ENCODE data around the gene SLC27A2.
"Not testable (repeated sequence)": the region's sequence is repeated elsewhere in the genome, so short reads cannot be mapped to it uniquely, and the experiment has no call there.

Gene SLC27A2

GRCh38 chr15:50183112-50183794, 1.3 kb downstream of the SLC27A2 start:
- DNase-seq (ENCODE audit: insufficient read length) (peak; percentile 20), FAIRE-seq (no peak)
- TF ChIP-seq POLR2AphosphoS5 (IDR thresholded peaks at IDR 0.05; ENCODE audit: low read depth, low read length) (no peak), TAF1 (IDR thresholded peaks at IDR 0.05; ENCODE audit: borderline replicate concordance, low read depth, low read length) (no peak), POLR2A (IDR thresholded peaks at IDR 0.05; ENCODE audit: low read depth, low read length) (no peak)

GRCh38 chr15:50184863-50185504, 3.0 kb downstream of the SLC27A2 start:
- FAIRE-seq, result no peak
- no peak for TF ChIP-seq POLR2AphosphoS5 (IDR thresholded peaks at IDR 0.05; ENCODE audit: low read depth, low read length)
- no peak for TF ChIP-seq POLR2A (IDR thresholded peaks at IDR 0.05; ENCODE audit: low read depth, low read length)
- TF ChIP-seq TAF1 (IDR thresholded peaks at IDR 0.05; ENCODE audit: borderline replicate concordance, low read depth, low read length), result no peak

GRCh38 chr15:50186090-50186489, 4.1 kb downstream of the SLC27A2 start:
- no peak for DNase-seq (ENCODE audit: insufficient read length)
- FAIRE-seq, result no peak
- TF ChIP-seq POLR2AphosphoS5 (IDR thresholded peaks at IDR 0.05; ENCODE audit: low read depth, low read length) (no peak), TAF1 (IDR thresholded peaks at IDR 0.05; ENCODE audit: borderline replicate concordance, low read depth, low read length) (no peak), POLR2A (IDR thresholded peaks at IDR 0.05; ENCODE audit: low read depth, low read length) (no peak)

More at GRCh38 chr15:50184863-50185504, 3.0 kb downstream of the SLC27A2 start:
- DNase-seq (ENCODE audit: insufficient read length), result no peak

- no peak for DNase-seq (ENCODE audit: insufficient read length)
- TF ChIP-seq POLR2AphosphoS5 (IDR thresholded peaks at IDR 0.05; ENCODE audit: low read depth, low read length) (no peak), POLR2A (IDR thresholded peaks at IDR 0.05; ENCODE audit: low read depth, low read length) (no peak), TAF1 (IDR thresholded peaks at IDR 0.05; ENCODE audit: borderline replicate concordance, low read depth, low read length) (no peak)
- FAIRE-seq, result no peak
Measured at GRCh38 chr15:50186752-50187151, 4.8 kb downstream of the SLC27A2 start.

DNA sequence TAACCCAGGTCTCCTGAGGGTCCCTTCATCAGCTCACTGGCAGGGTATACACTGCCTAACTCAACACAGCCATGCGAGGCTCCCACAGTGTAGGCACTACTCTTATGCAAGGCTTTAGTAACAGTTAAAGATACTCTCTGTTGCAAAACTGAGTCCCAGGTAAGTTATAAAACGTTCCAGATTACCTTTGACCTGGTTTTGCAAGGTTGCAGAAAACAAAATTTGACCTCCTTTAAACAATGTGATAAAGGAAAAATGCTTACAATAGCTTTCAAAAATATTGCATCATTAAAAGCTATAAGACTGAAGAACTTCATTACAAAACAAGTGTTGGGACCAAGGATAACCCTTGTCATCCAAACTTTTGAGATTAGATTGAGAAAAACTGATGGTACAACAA, 5.5 kb downstream of the SLC27A2 start:
- TF ChIP-seq POLR2A (IDR thresholded peaks at IDR 0.05; ENCODE audit: low read depth, low read length), result no peak
- no peak for TF ChIP-seq TAF1 (IDR thresholded peaks at IDR 0.05; ENCODE audit: borderline replicate concordance, low read depth, low read length)
- no peak for TF ChIP-seq POLR2AphosphoS5 (IDR thresholded peaks at IDR 0.05; ENCODE audit: low read depth, low read length)
- DNase-seq (ENCODE audit: insufficient read length), result no peak
- no peak for FAIRE-seq

DNA sequence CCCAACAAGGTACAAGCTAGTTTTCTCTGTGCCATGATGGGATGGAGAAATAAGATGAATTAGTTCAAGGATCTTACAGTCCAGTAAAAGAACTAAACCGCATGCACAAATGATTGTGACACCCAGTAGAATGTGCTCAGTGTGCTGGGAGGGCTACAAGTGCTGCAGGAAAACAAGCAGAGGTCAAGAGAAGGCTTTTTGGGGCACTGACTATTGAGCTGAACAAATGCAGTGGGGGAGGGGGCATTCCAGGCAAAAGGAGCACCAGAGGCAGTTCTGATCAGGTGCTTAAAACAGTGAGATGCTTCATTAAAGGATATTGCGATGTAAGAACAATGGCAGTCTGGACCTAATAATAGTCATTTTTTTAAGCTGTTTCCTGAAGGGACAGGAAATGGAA, 6.0 kb downstream of the SLC27A2 start:
- TF ChIP-seq POLR2A (IDR thresholded peaks at IDR 0.05; ENCODE audit: low read depth, low read length) (no peak), TAF1 (IDR thresholded peaks at IDR 0.05; ENCODE audit: borderline replicate concordance, low read depth, low read length) (no peak), POLR2AphosphoS5 (IDR thresholded peaks at IDR 0.05; ENCODE audit: low read depth, low read length) (no peak)
- DNase-seq (ENCODE audit: insufficient read length) (no peak), FAIRE-seq (no peak)

DNA sequence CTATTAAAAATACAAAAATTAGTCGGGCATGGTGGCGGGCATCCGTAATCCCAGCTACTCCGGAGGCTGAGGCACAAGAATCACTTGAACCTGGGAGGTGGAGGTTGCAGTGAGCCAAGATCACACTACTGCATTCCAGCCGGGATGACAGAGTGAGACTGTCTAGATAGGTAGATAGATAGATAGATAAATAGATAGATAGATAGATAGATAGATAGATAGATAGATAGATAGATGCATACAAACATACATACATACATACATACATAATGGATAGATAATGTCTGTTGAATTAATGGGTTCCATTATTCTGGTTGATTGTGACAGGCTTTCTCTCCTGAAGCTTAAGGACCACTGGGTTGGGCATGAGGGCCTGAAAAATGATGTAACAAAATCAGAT, 6.8 kb downstream of the SLC27A2 start:
- not testable (repeated sequence) for DNase-seq (ENCODE audit: insufficient read length); FAIRE-seq

GRCh38 chr15:50189633-50190032, 7.6 kb downstream of the SLC27A2 start:
- DNase-seq (ENCODE audit: insufficient read length), result no peak
- TF ChIP-seq POLR2AphosphoS5 (IDR thresholded peaks at IDR 0.05; ENCODE audit: low read depth, low read length) (no peak), POLR2A (IDR thresholded peaks at IDR 0.05; ENCODE audit: low read depth, low read length) (no peak), TAF1 (IDR thresholded peaks at IDR 0.05; ENCODE audit: borderline replicate concordance, low read depth, low read length) (no peak)

GRCh38 chr15:50190166-50190570, 8.2 kb downstream of the SLC27A2 start:
- no peak for DNase-seq (ENCODE audit: insufficient read length)
- TF ChIP-seq POLR2AphosphoS5 (IDR thresholded peaks at IDR 0.05; ENCODE audit: low read depth, low read length) (no peak), TAF1 (IDR thresholded peaks at IDR 0.05; ENCODE audit: borderline replicate concordance, low read depth, low read length) (no peak), POLR2A (IDR thresholded peaks at IDR 0.05; ENCODE audit: low read depth, low read length) (no peak)
- no peak for FAIRE-seq

More at GRCh38 chr15:50189633-50190032, 7.6 kb downstream of the SLC27A2 start:
- no peak for FAIRE-seq

DNA sequence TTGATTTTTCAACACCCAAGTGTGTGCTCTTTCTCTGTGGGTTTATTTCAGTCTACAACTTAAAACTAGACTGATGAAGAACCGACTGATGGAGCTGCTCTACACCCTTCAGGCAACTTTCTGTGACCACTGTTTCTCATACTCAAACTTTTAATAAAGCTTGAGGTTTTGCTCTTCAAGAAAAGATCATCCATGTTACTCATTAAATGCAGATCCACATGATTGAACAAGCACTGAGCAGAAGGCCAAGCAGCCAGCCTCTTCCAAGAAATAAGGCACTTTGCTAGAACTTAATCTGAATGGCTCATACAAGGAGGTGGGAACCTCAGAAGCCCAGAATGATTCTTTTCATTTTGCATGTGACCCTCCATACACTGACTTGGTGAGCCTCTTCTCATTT, 8.7 kb downstream of the SLC27A2 start:
- FAIRE-seq, result no peak
- TF ChIP-seq TAF1 (IDR thresholded peaks at IDR 0.05; ENCODE audit: borderline replicate concordance, low read depth, low read length) (no peak), POLR2A (IDR thresholded peaks at IDR 0.05; ENCODE audit: low read depth, low read length) (no peak), POLR2AphosphoS5 (IDR thresholded peaks at IDR 0.05; ENCODE audit: low read depth, low read length) (no peak)
- DNase-seq (ENCODE audit: insufficient read length), result no peak

DNA sequence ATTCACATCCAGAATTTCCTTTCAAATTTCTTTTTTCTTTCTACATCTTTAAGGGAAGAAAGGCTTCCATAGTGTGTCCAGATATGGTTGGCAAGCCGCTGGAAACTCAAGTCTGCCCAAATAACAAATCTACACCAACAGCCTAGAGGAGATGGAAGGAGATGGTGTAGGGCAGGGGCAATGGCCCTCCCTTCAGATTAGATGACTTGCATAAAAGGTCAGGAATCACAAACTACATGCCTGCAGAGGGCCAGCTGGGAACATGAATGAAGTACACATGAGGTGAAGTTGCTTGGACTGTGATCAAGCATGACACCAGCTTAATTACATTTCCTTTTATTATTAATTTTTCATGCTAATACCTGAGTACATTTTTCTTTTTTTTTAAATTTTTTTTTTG, 10.2 kb downstream of the SLC27A2 start:
- FAIRE-seq (no peak), DNase-seq (ENCODE audit: insufficient read length) (no peak)
- TF ChIP-seq POLR2A (IDR thresholded peaks at IDR 0.05; ENCODE audit: low read depth, low read length) (no peak), TAF1 (IDR thresholded peaks at IDR 0.05; ENCODE audit: borderline replicate concordance, low read depth, low read length) (no peak)

DNA sequence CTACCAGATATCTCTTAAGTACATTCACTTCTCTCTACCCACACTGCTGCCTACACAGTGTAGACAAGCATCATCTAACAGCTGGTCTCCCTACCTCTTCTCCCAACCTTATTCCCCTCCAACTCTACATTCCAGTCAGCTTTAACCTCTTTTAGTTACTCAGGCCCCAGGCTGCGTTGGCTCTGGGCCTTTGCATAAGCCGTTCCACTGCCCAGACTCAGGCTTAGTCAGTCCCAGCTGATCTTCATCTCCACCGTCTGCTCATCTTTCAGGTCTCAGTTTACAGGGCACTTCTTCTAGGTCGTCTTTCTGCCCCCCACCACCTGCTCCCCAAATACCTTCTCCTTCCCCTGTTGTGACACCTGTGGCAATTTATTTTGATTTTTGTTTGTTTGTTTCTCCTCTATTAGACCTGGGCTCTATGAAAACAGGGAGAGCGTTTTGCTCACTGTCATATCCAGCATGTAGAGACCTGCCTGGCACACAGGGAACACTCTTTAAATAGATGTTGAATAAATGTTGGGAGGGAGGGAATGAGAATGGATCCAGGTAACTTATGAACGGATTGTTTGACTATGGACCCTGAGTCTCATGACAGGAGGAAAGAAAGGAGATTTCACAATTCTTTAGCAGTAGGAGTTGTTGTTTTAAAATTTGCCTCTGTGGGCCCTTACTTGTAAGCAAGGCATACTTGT, 11.1 kb downstream of the SLC27A2 start:
- no peak for TF ChIP-seq POLR2A (IDR thresholded peaks at IDR 0.05; ENCODE audit: low read depth, low read length)
- TF ChIP-seq TAF1 (IDR thresholded peaks at IDR 0.05; ENCODE audit: borderline replicate concordance, low read depth, low read length), result no peak
- TF ChIP-seq POLR2AphosphoS5 (IDR thresholded peaks at IDR 0.05; ENCODE audit: low read depth, low read length), result no peak
- FAIRE-seq (no peak), DNase-seq (ENCODE audit: insufficient read length) (no peak)

Measured in GM12892 (cell line).